ENCODE data around the gene NDUFS7.

DNA sequence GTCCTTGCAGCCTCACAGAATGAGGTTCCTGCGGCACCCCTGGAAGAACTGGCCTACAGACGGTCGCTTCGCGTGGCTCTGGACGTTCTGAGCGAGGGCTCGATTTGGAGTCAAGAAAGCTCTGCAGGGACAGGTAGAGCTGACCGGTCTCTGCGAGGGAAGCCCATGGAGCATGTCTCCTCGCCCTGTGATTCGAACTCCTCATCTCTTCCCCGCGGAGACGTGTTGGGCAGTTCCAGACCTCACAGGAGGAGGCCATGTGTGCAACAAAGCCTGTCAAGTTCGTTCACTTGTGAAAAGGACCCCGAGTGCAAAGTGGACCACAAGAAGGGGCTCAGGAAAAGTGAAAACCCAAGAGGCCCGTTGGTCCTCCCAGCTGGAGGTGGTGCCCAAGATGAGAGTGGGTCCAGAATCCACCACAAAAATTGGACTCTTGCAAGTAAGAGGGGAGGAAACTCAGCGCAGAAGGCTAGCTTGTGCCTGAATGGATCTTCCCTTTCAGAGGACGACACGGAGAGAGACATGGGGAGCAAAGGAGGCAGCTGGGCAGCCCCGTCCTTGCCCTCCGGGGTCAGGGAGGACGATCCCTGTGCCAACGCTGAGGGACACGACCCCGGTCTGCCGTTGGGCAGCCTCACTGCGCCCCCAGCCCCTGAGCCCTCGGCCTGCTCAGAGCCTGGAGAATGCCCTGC lies 23.4 kb upstream of the NDUFS7 start:
- TF ChIP-seq, protein P1, sequence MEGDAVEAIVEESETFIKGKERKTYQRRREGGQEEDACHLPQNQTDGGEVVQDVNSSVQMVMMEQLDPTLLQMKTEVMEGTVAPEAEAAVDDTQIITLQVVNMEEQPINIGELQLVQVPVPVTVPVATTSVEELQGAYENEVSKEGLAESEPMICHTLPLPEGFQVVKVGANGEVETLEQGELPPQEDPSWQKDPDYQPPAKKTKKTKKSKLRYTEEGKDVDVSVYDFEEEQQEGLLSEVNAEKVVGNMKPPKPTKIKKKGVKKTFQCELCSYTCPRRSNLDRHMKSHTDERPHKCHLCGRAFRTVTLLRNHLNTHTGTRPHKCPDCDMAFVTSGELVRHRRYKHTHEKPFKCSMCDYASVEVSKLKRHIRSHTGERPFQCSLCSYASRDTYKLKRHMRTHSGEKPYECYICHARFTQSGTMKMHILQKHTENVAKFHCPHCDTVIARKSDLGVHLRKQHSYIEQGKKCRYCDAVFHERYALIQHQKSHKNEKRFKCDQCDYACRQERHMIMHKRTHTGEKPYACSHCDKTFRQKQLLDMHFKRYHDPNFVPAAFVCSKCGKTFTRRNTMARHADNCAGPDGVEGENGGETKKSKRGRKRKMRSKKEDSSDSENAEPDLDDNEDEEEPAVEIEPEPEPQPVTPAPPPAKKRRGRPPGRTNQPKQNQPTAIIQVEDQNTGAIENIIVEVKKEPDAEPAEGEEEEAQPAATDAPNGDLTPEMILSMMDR (IDR thresholded peaks at IDR 0.05), result no peak
- TF ChIP-seq EZH2 (IDR thresholded peaks at IDR 0.05) (no peak), EZH2phosphoT487 (IDR thresholded peaks at IDR 0.05) (no peak)

Measured in neural progenitor cell (in vitro differentiated cells).